PC-3 (cell line): ENCODE results near the gene ZNF808. TPM values are rescaled to one million over a fixed set of nuclear protein-coding genes. Genes with fewer than 3 reads are reported as not detected.

ENCODE experiments used
- ATAC-seq: fragments of 200-7000 bp; cut with Tn5 transposase; 2 replicates; pipeline ENCODE4 v1.9.1; 2020; ENCODE audit warnings: mild to moderate bottlenecking, moderate library complexity
- BruUV-seq: library from RNA; stranded (reverse); fragments of 400-500 nt; replicated peaks from 2 replicates; lab custom pipeline; 2021; lab: Mats Ljungman, UMichigan
- CTCF ChIA-PET: fragments of 300-600 bp; sonication (Branson Sonifier 250); formaldehyde crosslinking; loops from one replicate; lab custom pipeline; 2022; ENCODE audit warnings: antibody characterized with exemption; lab: Charles Lee
- POLR2A ChIA-PET: fragments of 300-600 bp; sonication (Branson Sonifier 250); formaldehyde crosslinking; loops from one replicate; lab custom pipeline; 2022; ENCODE audit warnings: antibody characterized with exemption; ENCODE audit not compliant: unreplicated experiment; lab: Charles Lee
- DNase-seq: peaks from one replicate; pipeline ENCODE4 v3.0.0-alpha.2; 2015
- H2AFZ ChIP-seq: fragments of 300-600 bp; sonication (generic); 2 replicates; pipeline ENCODE4 v1.6.0; 2016; ENCODE audit warnings: antibody characterized with exemption, low read length
- H3F3A ChIP-seq: fragments of 300-600 bp; sonication (generic); one replicate; pipeline ENCODE4 v1.6.0; 2017; ENCODE audit warnings: antibody characterized with exemption, low read length, control low read depth, mild to moderate bottlenecking; ENCODE audit not compliant: unreplicated experiment
- H3K27ac ChIP-seq: fragments of 300-600 bp; sonication (generic); 2 replicates; pipeline ENCODE4 v1.5.1; 2016; ENCODE audit warnings: mild to moderate bottlenecking, low read length
- H3K27me3 ChIP-seq: fragments of 300-600 bp; sonication (generic); 2 replicates; pipeline ENCODE4 v1.6.1; 2016; ENCODE audit warnings: low read length, mixed read lengths
- H3K36me3 ChIP-seq: fragments of 300-600 bp; sonication (generic); 2 replicates; pipeline ENCODE4 v1.6.1; 2016; ENCODE audit warnings: low read depth, mixed run types, low read length, mixed read lengths
- H3K4me1 ChIP-seq: fragments of 300-600 bp; sonication (generic); 2 replicates; pipeline ENCODE4 v1.5.1; 2016; ENCODE audit warnings: low read length; ENCODE audit not compliant: insufficient read depth
- H3K4me2 ChIP-seq: fragments of 300-600 bp; sonication (generic); 2 replicates; pipeline ENCODE4 v1.6.0; 2016; ENCODE audit warnings: low read length
- H3K4me3 ChIP-seq: fragments of 300-600 bp; sonication (generic); 2 replicates; pipeline ENCODE4 v1.5.1; 2016; ENCODE audit warnings: mild to moderate bottlenecking, low read length, mixed read lengths
- H3K79me2 ChIP-seq: fragments of 300-600 bp; sonication (generic); 2 replicates; pipeline ENCODE4 v1.6.1; 2017; ENCODE audit warnings: low read length, mixed read lengths
- H3K9ac ChIP-seq: fragments of 300-600 bp; sonication (generic); 2 replicates; pipeline ENCODE4 v1.6.0; 2016; ENCODE audit warnings: mild to moderate bottlenecking, low read length
- H3K9me2 ChIP-seq: fragments of 300-600 bp; sonication (generic); replicated peaks from 2 replicates; pipeline ENCODE4 v1.6.1; 2016; ENCODE audit warnings: mixed run types, low read length, mixed read lengths
- H3K9me3 ChIP-seq: fragments of 300-600 bp; sonication (generic); 2 replicates; pipeline ENCODE4 v1.6.1; 2016; ENCODE audit warnings: low read length, mixed read lengths
- H4K20me1 ChIP-seq: fragments of 300-600 bp; sonication (generic); 2 replicates; pipeline ENCODE4 v1.6.1; 2016; ENCODE audit warnings: low read length, mixed read lengths
- CTCF ChIP-seq: fragments of 300-600 bp; sonication (generic); conservative IDR thresholded peaks from 2 replicates; pipeline ENCODE4 v1.5.1; 2017; ENCODE audit warnings: antibody characterized with exemption, low read depth, mild to moderate bottlenecking, low read length
- EZH2 ChIP-seq: fragments of 300-600 bp; sonication (generic); IDR thresholded peaks from one replicate; pipeline ENCODE4 v1.6.1; 2017; ENCODE audit warnings: antibody characterized with exemption, mild to moderate bottlenecking, low read length; ENCODE audit not compliant: unreplicated experiment
- EZH2phosphoT487 ChIP-seq: fragments of 300-600 bp; sonication (generic); IDR thresholded peaks from 2 replicates; pipeline ENCODE4 v1.6.1; 2018; ENCODE audit warnings: mild to moderate bottlenecking, antibody characterized with exemption, low read length, borderline replicate concordance
- intact Hi-C: fragments of 100-400 bp; cut with micrococcal nuclease; formaldehyde crosslinking; loops from 2 replicates; pipeline ENCODE4 v1.9.0; 2023
- total RNA-seq: library from RNA; depleted of rRNA; stranded (reverse); fragments of >200 nt; gene quantifications from 2 replicates; pipeline ENCODE4 v1.2.3, GENCODE V29; 2014

The ZNF808 gene
- total RNA-seq, 1 experiment from 2014 or later, result 9.4 TPM

- CTCF ChIA-PET, result no interaction called here
- Histone ChIP-seq H2AFZ (no peak overlapping the region), H3K79me2 (no peaks in the 10 kb centered on the region), H3K9me3 (peaks cover 14% of the 10 kb centered on the region; the same call in 1 of the 2 replicates), H3K4me1 (no peaks in the 10 kb centered on the region), H3K36me3 (no peaks in the 10 kb centered on the region), H3K27ac (no peak overlapping the region), H3K4me3 (no peak overlapping the region), H3F3A (no peaks in the 10 kb centered on the region), H3K9ac (no peak overlapping the region), H3K4me2 (no peak overlapping the region), H3K9me2 (no peaks in the 10 kb centered on the region), H4K20me1 (no peaks in the 10 kb centered on the region), H3K27me3 (no peaks in the 10 kb centered on the region)
- TF ChIP-seq CTCF, result no peak
- TF ChIP-seq EZH2phosphoT487, result no peak
- no peak for TF ChIP-seq EZH2
- DNase-seq (no peak), ATAC-seq (no peak)
- BruUV-seq, result no TSS peak
- intact Hi-C loops, result no loop called here
- POLR2A ChIA-PET, result no interaction called here
These were observed 35.1 kb upstream of the ZNF808 start for GRCh38 chr19:52492201-52492993.

GRCh38 chr19:52492994-52493470 is 34.4 kb upstream of the ZNF808 start:
- no peaks in the 10 kb centered on the region for H3K27me3 ChIP-seq
- H3K36me3 ChIP-seq, result no peaks in the 10 kb centered on the region
- no peak overlapping the region for H3K4me2 ChIP-seq
- CTCF ChIA-PET, result no interaction called here
- no TSS peak for BruUV-seq
- H3K4me3 ChIP-seq, result no peak overlapping the region
- POLR2A ChIA-PET, result no interaction called here
- no peak overlapping the region for H2AFZ ChIP-seq
- ATAC-seq, result no peak
- no peaks in the 10 kb centered on the region for H3F3A ChIP-seq
- TF ChIP-seq EZH2 (no peak), EZH2phosphoT487 (no peak), CTCF (no peak)
- H3K9me2 ChIP-seq, result no peaks in the 10 kb centered on the region
- no peak for DNase-seq
- H3K4me1 ChIP-seq, result no peaks in the 10 kb centered on the region
- no peaks in the 10 kb centered on the region for H3K79me2 ChIP-seq
- no peak overlapping the region for H3K27ac ChIP-seq
- H3K9me3 ChIP-seq, result peaks cover 20% of the 10 kb centered on the region; the same call in 1 of the 2 replicates
- intact Hi-C loops, result no loop called here
- H4K20me1 ChIP-seq, result no peaks in the 10 kb centered on the region
- no peak overlapping the region for H3K9ac ChIP-seq

- no peak overlapping the region for H3K4me3 ChIP-seq
- intact Hi-C loops, result no loop called here
- no peak overlapping the region for H3K27ac ChIP-seq
- CTCF ChIA-PET, result no interaction called here
- TF ChIP-seq CTCF (no peak), EZH2phosphoT487 (no peak), EZH2 (no peak)
- DNase-seq, result peak; percentile 74
- peak; percentile 63; the same call in 1 of the 2 replicates for ATAC-seq
- H3K9me2 ChIP-seq, result no peaks in the 10 kb centered on the region
- POLR2A ChIA-PET, result no interaction called here
- no peak overlapping the region for H2AFZ ChIP-seq
- H3K4me2 ChIP-seq, result no peak overlapping the region
- no peak overlapping the region for H3K9ac ChIP-seq
- BruUV-seq, result no TSS peak
- no peaks in the 10 kb centered on the region for H4K20me1 ChIP-seq
- no peaks in the 10 kb centered on the region for H3K79me2 ChIP-seq
- no peaks in the 10 kb centered on the region for H3K27me3 ChIP-seq
- H3K4me1 ChIP-seq, result no peaks in the 10 kb centered on the region
- H3K36me3 ChIP-seq, result no peaks in the 10 kb centered on the region
- no peaks in the 10 kb centered on the region for H3F3A ChIP-seq
- peaks cover 20% of the 10 kb centered on the region; the same call in 1 of the 2 replicates for H3K9me3 ChIP-seq
These were observed 33.0 kb upstream of the ZNF808 start for GRCh38 chr19:52494518-52494917.
